ENCODE data around the gene SNAPC3.

Gene SNAPC3

GRCh38 chr9:15491950-15492349 is 69.3 kb downstream of the SNAPC3 start:
- no peaks in the 10 kb centered on the region for H3K4me1 Mint-ChIP-seq

GRCh38 chr9:15492485-15493150 is 69.9 kb downstream of the SNAPC3 start:
- DNase-seq: no peak
- H3K27ac Mint-ChIP-seq: no peak overlapping the region
- no peak overlapping the region for H3K4me3 Mint-ChIP-seq
- H3K9me3 Mint-ChIP-seq: peaks cover 7% of the 10 kb centered on the region
- H3K27me3 Mint-ChIP-seq: no peaks in the 10 kb centered on the region
- H3K36me3 Mint-ChIP-seq: peaks cover 53% of the 10 kb centered on the region
- CTCF ChIA-PET: no interaction called here
- no peaks in the 10 kb centered on the region for H3K4me1 Mint-ChIP-seq

More at GRCh38 chr9:15491950-15492349, 69.3 kb downstream of the SNAPC3 start:
- no peak for DNase-seq
- no peaks in the 10 kb centered on the region for H3K27me3 Mint-ChIP-seq
- H3K27ac Mint-ChIP-seq: no peak overlapping the region
- H3K9me3 Mint-ChIP-seq: peaks cover 7% of the 10 kb centered on the region
- peaks cover 50% of the 10 kb centered on the region for H3K36me3 Mint-ChIP-seq
- no peak overlapping the region for H3K4me3 Mint-ChIP-seq
- CTCF ChIA-PET: no interaction called here

DNA sequence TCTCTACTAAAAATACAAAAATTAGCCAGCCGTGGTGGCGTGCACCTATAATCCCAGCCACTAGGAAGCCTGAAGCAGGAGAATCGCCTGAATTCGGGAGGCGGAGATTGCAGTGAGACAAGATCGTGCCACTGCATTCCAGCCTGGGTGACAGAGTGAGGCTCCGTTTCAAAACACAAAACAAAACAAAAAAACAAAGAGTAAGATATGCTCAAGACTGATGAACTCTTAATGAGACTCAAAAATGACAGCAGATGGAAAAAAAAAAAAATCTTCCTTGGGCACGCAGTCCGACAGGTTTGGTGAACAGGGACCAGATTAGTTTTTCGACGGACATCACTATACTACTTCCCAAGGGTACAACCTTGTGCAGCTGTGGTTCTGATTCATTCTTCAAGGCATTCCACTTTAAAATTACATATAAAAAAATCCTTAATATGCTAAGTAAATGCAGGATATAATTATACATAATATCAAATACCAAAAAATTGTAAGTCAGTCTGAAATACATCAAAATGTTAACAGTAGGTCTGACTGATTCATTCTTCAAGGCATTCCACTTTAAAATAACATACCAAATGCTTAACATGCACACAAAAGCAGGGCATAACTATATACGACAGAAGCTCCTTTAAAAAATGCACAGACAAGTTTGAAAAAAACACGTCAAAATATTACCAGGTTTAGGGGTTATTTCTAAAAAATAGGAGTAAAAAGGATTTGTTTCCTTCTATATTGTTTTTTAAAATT is 75.7 kb downstream of the SNAPC3 start:
- no peaks in the 10 kb centered on the region for H3K27me3 Mint-ChIP-seq
- peaks cover 43% of the 10 kb centered on the region for H3K4me1 Mint-ChIP-seq
- CTCF ChIA-PET: interaction anchor here (1.3 kb wide), 1 partner anchor 35 kb away, joined by 5 read pairs; no protein-coding TSS in a partner anchor
- no peak overlapping the region for H3K27ac Mint-ChIP-seq
- peaks cover 2% of the 10 kb centered on the region for H3K9me3 Mint-ChIP-seq
- H3K36me3 Mint-ChIP-seq: peaks cover 52% of the 10 kb centered on the region
- DNase-seq: no peak
- H3K4me3 Mint-ChIP-seq: no peak overlapping the region

GRCh38 chr9:15499139-15499538 is 76.5 kb downstream of the SNAPC3 start:
- Mint-ChIP-seq H3K9me3 (no peaks in the 10 kb centered on the region), H3K4me1 (peaks cover 45% of the 10 kb centered on the region), H3K4me3 (no peak overlapping the region), H3K27ac (peak overlapping the region; percentile 79), H3K36me3 (peaks cover 49% of the 10 kb centered on the region), H3K27me3 (no peaks in the 10 kb centered on the region)
- DNase-seq: no peak
- CTCF ChIA-PET: interaction anchor here (1.3 to 1.5 kb wide), 2 partner anchors 17 to 34 kb away, joined by 5 to 6 read pairs; no protein-coding TSS in a partner anchor

DNA sequence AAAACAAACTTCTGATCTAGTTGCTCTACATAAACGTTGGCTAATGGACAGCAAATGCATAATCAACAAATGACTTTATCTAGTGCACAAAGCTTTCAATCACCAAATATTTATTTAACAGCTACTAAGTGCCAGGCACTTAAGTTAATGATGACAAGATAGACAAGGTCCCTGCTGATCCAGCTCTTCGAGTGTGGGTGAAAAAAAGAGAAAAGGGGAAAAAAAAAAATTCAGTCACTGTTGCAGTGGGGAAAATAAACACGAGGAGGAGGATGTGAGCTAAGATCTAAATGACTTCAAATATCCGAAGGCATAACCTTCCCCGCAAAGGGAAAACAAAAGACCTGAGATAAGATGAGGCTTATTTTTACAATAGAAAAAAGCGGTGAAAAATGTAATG is 78.5 kb downstream of the SNAPC3 start:
- H3K4me3 Mint-ChIP-seq: no peak overlapping the region

GRCh38 chr9:15501803-15502202 is 79.1 kb downstream of the SNAPC3 start:
- no peak overlapping the region for H3K4me3 Mint-ChIP-seq
- no peaks in the 10 kb centered on the region for H3K27me3 Mint-ChIP-seq
- peaks cover 61% of the 10 kb centered on the region for H3K36me3 Mint-ChIP-seq
- H3K4me1 Mint-ChIP-seq: peaks cover 55% of the 10 kb centered on the region
- CTCF ChIA-PET: interaction anchor here (1.1 kb wide), 1 partner anchor 104 kb away, joined by 3 read pairs; no protein-coding TSS in a partner anchor
- no peaks in the 10 kb centered on the region for H3K9me3 Mint-ChIP-seq
- DNase-seq: no peak
- H3K27ac Mint-ChIP-seq: no peak overlapping the region

More for the DNA sequence above, 78.5 kb downstream of the SNAPC3 start:
- H3K9me3 Mint-ChIP-seq: no peaks in the 10 kb centered on the region
- peaks cover 57% of the 10 kb centered on the region for H3K36me3 Mint-ChIP-seq
- H3K27ac Mint-ChIP-seq: no peak overlapping the region
- no peak for DNase-seq
- peaks cover 50% of the 10 kb centered on the region for H3K4me1 Mint-ChIP-seq
- H3K27me3 Mint-ChIP-seq: no peaks in the 10 kb centered on the region
- CTCF ChIA-PET: interaction anchor here (0.9 to 1.1 kb wide), 2 partner anchors 26 to 105 kb away, joined by 3 read pairs; no protein-coding TSS in a partner anchor

DNA sequence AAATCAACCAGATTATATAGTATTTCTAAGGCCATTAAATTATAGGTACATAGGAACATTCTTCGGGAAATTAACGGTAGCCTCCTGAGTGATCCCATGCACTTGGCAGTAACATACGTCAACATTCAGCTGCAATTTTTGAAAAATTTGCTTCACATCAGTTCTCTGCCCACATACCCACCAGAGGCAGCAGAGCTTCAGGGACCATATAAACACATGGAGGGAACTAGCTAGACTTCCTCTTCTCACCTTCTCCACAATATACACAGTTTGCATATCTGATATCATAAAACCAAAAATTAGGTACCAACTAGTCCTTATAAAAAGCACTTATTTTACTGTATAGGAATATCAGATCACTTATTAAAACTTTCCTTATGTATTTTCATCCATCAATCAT is 83.2 kb downstream of the SNAPC3 start:
- CTCF ChIA-PET: interaction anchor here (0.5 to 1.3 kb wide), 4 partner anchors 100 to 295 kb away, joined by 3 read pairs; no protein-coding TSS in a partner anchor
- H3K4me3 Mint-ChIP-seq: no peak overlapping the region
- DNase-seq: no peak

GRCh38 chr9:15509931-15510788 is 87.5 kb downstream of the SNAPC3 start:
- peaks cover 52% of the 10 kb centered on the region for H3K4me1 Mint-ChIP-seq

More for the DNA sequence above, 83.2 kb downstream of the SNAPC3 start:
- peaks cover 2% of the 10 kb centered on the region for H3K27me3 Mint-ChIP-seq
- no peaks in the 10 kb centered on the region for H3K9me3 Mint-ChIP-seq
- peaks cover 55% of the 10 kb centered on the region for H3K4me1 Mint-ChIP-seq
- no peak overlapping the region for H3K27ac Mint-ChIP-seq
- H3K36me3 Mint-ChIP-seq: peaks cover 57% of the 10 kb centered on the region

GRCh38 chr9:15510789-15511575 is 88.3 kb downstream of the SNAPC3 start, which contains the start of gene PSIP1:
TSS of gene PSIP1 (minus strand) at chr9:15510970. CDS start at chr9:15510188, 782 bp downstream.
- H3K36me3 Mint-ChIP-seq: peaks cover 29% of the 10 kb centered on the region
- H3K4me3 Mint-ChIP-seq: peak within 1 kb of the TSS; percentile 87
- peak within 1 kb of the TSS; percentile 100 for H3K27ac Mint-ChIP-seq
- H3K9me3 Mint-ChIP-seq: no peaks in the 10 kb centered on the region
- CTCF ChIA-PET: interaction anchor here (0.8 to 1.3 kb wide), 4 partner anchors 15 to 112 kb away, joined by 3 to 6 read pairs (median 4); partner anchors contain the start of gene CCDC171
- H3K4me1 Mint-ChIP-seq: peaks cover 49% of the 10 kb centered on the region
- DNase-seq: peak; percentile 93
- H3K27me3 Mint-ChIP-seq: peaks cover 4% of the 10 kb centered on the region

More at GRCh38 chr9:15509931-15510788, 87.5 kb downstream of the SNAPC3 start:
- DNase-seq: peak; percentile 73
- CTCF ChIA-PET: interaction anchor here (0.6 to 1.3 kb wide), 2 partner anchors 15 to 58 kb away, joined by 3 to 6 read pairs; no protein-coding TSS in a partner anchor
- peak overlapping the region; percentile 87 for H3K4me3 Mint-ChIP-seq
- H3K27me3 Mint-ChIP-seq: peaks cover 4% of the 10 kb centered on the region
- peak overlapping the region; percentile 97 for H3K27ac Mint-ChIP-seq
- H3K9me3 Mint-ChIP-seq: no peaks in the 10 kb centered on the region
- peaks cover 34% of the 10 kb centered on the region for H3K36me3 Mint-ChIP-seq
